HepG2 (cell line): ENCODE results near the gene DFFA. TPM values are rescaled to one million over a fixed set of nuclear protein-coding genes. Genes with fewer than 3 reads are reported as not detected.
A peak's percentile ranks its signal among the peaks of the same experiment; 100 is the strongest.

Source experiments
- KMT2A ChIP-seq: sonication (generic); formaldehyde crosslinking; IDR thresholded peaks from 2 replicates; pipeline ENCODE4 v1.4.0; 2020; ENCODE audit warnings: missing genetic modification reagents
- PRMT3 ChIP-seq: sonication (generic); formaldehyde crosslinking; IDR thresholded peaks from 2 replicates; pipeline ENCODE4 v1.8.1; 2022; ENCODE audit warnings: low read depth, mild to moderate bottlenecking, moderate library complexity, missing genetic modification reagents, borderline replicate concordance
- ZNF18 ChIP-seq: sonication (generic); formaldehyde crosslinking; IDR thresholded peaks from 2 replicates; pipeline ENCODE4 v1.8.0; 2022; ENCODE audit warnings: mild to moderate bottlenecking, missing genetic modification reagents; ENCODE audit not compliant: insufficient replicate concordance
- ZNF317 ChIP-seq: sonication (generic); formaldehyde crosslinking; IDR thresholded peaks from 2 replicates; pipeline ENCODE4 v1.5.0; 2020; ENCODE audit warnings: mild to moderate bottlenecking, missing genetic modification reagents
- ZNF382 ChIP-seq: sonication (generic); formaldehyde crosslinking; IDR thresholded peaks from 2 replicates; pipeline ENCODE4 v1.5.0; 2020; ENCODE audit warnings: missing genetic modification reagents, mild to moderate bottlenecking, borderline replicate concordance
- ZNF431 ChIP-seq: sonication (generic); formaldehyde crosslinking; IDR thresholded peaks from 2 replicates; pipeline ENCODE4 v1.9.0; 2022; ENCODE audit warnings: missing genetic modification reagents, low read depth, mild to moderate bottlenecking, borderline replicate concordance
- ZNF644 ChIP-seq: IDR thresholded peaks from 2 replicates; pipeline ENCODE4 v1.6.1; 2016; ENCODE audit warnings: low read depth
- ZNF674 ChIP-seq: sonication (generic); formaldehyde crosslinking; IDR thresholded peaks from 2 replicates; pipeline ENCODE4 v1.5.0; 2020; ENCODE audit warnings: low read depth, mild to moderate bottlenecking, missing genetic modification reagents
- ZNF768 ChIP-seq: sonication (generic); formaldehyde crosslinking; IDR thresholded peaks from 2 replicates; pipeline ENCODE4 v1.4.0; 2020; ENCODE audit warnings: missing genetic modification reagents
- ZNF773 ChIP-seq: sonication (generic); formaldehyde crosslinking; IDR thresholded peaks from 2 replicates; pipeline ENCODE4 v1.4.0; 2020; ENCODE audit warnings: missing genetic modification reagents, borderline replicate concordance
- polyA plus RNA-seq, 8 experiments: library from polyadenylated mRNA; depleted of rRNA in 3 of 8; stranded (reverse) in 7 of 8; unstranded in 1 of 8; fragments of >200 nt; fragmentation: Illumina TruSeq in 4 of 8; extraction: Trizol in 4 of 8; gene quantifications; 2 replicates each; pipeline versions ENCODE4 v1.2.1 to v1.2.3, GENCODE V29; 2011 to 2016; ENCODE audit warnings: low read depth in 4 of 8, missing spikeins in 1 of 8, mixed read lengths in 1 of 8; ENCODE audit not compliant: insufficient read depth in 1 of 8
- total RNA-seq, 5 experiments: library from RNA; depleted of rRNA; stranded (reverse); fragments of >200 nt; fragmentation: Illumina TruSeq; extraction: Trizol; gene quantifications; 2 replicates each; pipeline ENCODE4 v1.2.3, GENCODE V29; 2016; ENCODE audit warnings: low read depth in 1 of 5
- TF ChIP-seq, protein P1 (sequence below): sonication (generic); formaldehyde crosslinking; IDR thresholded peaks from 2 replicates; pipeline ENCODE4 v1.4.0; 2020; ENCODE audit warnings: missing genetic modification reagents
- TF ChIP-seq, protein P2 (sequence below): sonication (generic); formaldehyde crosslinking; IDR thresholded peaks from 2 replicates; pipeline ENCODE4 v1.4.0; 2020; ENCODE audit warnings: missing genetic modification reagents
- TF ChIP-seq, protein P3 (sequence below): sonication (generic); formaldehyde crosslinking; IDR thresholded peaks from 2 replicates; pipeline ENCODE4 v1.9.0; 2022; ENCODE audit warnings: missing genetic modification reagents, mild to moderate bottlenecking, borderline replicate concordance

Gene DFFA
- total and polyA plus RNA-seq, 2 of the 13 experiments (the other 11 are each of a cell fraction or from before 2014, with no cell fraction given), result 16.5 to 33.9 TPM

GRCh38 chr1:10430216-10431069, 41.9 kb downstream of the DFFA start, which contains the start of gene CENPS (continued):
- TF ChIP-seq, protein P1, sequence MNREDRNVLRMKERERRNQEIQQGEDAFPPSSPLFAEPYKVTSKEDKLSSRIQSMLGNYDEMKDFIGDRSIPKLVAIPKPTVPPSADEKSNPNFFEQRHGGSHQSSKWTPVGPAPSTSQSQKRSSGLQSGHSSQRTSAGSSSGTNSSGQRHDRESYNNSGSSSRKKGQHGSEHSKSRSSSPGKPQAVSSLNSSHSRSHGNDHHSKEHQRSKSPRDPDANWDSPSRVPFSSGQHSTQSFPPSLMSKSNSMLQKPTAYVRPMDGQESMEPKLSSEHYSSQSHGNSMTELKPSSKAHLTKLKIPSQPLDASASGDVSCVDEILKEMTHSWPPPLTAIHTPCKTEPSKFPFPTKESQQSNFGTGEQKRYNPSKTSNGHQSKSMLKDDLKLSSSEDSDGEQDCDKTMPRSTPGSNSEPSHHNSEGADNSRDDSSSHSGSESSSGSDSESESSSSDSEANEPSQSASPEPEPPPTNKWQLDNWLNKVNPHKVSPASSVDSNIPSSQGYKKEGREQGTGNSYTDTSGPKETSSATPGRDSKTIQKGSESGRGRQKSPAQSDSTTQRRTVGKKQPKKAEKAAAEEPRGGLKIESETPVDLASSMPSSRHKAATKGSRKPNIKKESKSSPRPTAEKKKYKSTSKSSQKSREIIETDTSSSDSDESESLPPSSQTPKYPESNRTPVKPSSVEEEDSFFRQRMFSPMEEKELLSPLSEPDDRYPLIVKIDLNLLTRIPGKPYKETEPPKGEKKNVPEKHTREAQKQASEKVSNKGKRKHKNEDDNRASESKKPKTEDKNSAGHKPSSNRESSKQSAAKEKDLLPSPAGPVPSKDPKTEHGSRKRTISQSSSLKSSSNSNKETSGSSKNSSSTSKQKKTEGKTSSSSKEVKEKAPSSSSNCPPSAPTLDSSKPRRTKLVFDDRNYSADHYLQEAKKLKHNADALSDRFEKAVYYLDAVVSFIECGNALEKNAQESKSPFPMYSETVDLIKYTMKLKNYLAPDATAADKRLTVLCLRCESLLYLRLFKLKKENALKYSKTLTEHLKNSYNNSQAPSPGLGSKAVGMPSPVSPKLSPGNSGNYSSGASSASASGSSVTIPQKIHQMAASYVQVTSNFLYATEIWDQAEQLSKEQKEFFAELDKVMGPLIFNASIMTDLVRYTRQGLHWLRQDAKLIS (CRISPR knock-in tag), result no peak
- TF ChIP-seq ZNF431 (CRISPR knock-in tag) (peak; percentile 87; the same call in 1 of the 2 replicates), ZNF18 (CRISPR knock-in tag) (peak; percentile 96), KMT2A (CRISPR knock-in tag) (peak; percentile 80; the same call in 1 of the 2 replicates), ZNF644 (CRISPR knock-in tag) (no peak), ZNF674 (CRISPR knock-in tag) (0 out of 2 replicates have a peak, but pooled peaks have one; percentile 41), ZNF317 (CRISPR knock-in tag) (no peak; the same call in 1 of the 2 replicates), ZNF768 (0 out of 2 replicates have a peak, but pooled peaks have one; percentile 32), PRMT3 (peak; percentile 86; the same call in 1 of the 2 replicates), ZNF773 (CRISPR knock-in tag) (peak; percentile 87), ZNF382 (CRISPR knock-in tag) (no peak)
- TF ChIP-seq, protein P2, sequence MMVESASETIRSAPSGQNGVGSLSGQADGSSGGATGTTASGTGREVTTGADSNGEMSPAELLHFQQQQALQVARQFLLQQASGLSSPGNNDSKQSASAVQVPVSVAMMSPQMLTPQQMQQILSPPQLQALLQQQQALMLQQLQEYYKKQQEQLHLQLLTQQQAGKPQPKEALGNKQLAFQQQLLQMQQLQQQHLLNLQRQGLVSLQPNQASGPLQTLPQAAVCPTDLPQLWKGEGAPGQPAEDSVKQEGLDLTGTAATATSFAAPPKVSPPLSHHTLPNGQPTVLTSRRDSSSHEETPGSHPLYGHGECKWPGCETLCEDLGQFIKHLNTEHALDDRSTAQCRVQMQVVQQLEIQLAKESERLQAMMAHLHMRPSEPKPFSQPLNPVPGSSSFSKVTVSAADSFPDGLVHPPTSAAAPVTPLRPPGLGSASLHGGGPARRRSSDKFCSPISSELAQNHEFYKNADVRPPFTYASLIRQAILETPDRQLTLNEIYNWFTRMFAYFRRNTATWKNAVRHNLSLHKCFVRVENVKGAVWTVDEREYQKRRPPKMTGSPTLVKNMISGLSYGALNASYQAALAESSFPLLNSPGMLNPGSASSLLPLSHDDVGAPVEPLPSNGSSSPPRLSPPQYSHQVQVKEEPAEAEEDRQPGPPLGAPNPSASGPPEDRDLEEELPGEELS (CRISPR knock-in tag), result peak; percentile 64
- TF ChIP-seq, protein P3, sequence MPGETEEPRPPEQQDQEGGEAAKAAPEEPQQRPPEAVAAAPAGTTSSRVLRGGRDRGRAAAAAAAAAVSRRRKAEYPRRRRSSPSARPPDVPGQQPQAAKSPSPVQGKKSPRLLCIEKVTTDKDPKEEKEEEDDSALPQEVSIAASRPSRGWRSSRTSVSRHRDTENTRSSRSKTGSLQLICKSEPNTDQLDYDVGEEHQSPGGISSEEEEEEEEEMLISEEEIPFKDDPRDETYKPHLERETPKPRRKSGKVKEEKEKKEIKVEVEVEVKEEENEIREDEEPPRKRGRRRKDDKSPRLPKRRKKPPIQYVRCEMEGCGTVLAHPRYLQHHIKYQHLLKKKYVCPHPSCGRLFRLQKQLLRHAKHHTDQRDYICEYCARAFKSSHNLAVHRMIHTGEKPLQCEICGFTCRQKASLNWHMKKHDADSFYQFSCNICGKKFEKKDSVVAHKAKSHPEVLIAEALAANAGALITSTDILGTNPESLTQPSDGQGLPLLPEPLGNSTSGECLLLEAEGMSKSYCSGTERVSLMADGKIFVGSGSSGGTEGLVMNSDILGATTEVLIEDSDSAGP (CRISPR knock-in tag), result peak; percentile 96
